ENCODE results near the gene ANKS1B.

Gene ANKS1B

DNA sequence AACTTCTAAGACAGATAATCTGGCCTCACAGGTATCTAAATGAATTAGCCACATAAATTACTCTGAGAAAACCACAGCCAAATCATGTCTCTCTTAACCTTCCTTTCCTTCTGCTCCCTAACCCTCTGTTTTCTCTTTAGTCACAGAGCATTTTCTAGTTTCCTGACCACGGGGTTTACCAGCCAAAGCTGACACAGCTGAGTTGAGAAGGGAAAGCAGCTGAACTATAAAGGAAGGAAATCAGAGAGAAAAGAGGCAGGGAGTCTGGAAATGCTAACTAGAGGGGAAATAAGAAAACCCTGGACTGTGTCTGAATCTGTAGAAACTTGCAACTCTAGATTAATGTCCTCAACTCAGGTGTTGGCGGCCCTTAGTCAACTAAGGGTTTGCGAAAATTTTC lies 24.4 kb downstream of the ANKS1B start:
- no peak for DNase-seq (ENCODE audit: low read depth in 3 of 3)

DNA sequence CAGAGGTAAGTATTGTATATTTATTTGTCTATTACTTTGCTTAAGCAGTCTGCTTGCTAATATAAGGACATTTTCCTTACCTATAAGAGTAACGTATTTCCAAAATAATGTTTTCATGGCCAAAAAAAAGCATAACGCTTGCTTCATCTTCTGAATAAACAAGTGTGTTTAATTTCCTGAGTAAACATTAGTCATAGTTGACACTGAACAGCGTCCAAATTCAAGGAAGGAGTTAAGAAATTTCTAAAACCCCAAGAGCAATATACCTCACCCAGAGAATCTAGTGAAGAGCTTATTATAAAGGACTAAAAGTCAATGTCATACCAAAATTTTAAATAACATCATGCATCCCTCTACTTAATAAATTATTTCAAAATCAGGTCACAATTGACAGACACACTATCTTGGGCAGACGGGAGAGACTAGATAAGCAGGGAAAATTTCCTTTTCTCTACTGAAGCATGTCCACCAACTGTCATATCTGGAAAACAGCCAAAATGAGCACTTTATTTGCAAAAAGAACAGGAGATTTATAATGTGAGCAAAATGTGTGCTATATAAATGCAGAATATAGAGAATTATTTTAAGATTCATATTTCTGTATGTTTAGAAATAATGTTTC lies 25.1 kb downstream of the ANKS1B start:
- no peak for DNase-seq (ENCODE audit: low read depth in 3 of 3)

DNA sequence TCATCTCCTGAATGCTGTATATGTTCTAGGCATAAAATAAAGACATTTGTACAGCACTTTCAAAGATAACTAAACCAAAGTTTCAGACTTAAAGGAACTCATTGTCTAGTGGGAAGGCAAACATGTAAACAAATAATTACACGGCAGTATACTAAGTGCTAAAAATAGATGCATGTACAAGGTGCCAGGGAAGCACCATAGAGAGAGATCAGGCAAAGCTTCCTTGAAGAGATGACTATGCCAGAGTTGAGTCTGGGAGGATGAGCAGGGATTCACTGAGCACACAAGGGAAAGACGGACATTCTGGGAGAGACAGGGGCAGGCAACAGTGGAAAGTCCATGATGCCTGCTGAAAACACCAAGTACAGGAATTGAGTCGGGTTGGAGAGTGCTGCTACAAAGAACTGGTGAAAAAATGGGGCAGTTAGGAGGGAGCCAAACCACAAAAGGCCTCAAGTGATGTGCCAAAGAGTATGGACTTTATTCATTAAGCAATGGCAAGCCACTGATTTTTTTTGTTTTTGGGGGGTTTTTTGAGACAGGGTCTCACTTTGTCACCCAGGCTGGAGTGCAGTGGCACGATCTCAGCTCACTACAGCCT lies 26.8 kb downstream of the ANKS1B start:
- no peak for DNase-seq (ENCODE audit: low read depth in 3 of 3)

DNA sequence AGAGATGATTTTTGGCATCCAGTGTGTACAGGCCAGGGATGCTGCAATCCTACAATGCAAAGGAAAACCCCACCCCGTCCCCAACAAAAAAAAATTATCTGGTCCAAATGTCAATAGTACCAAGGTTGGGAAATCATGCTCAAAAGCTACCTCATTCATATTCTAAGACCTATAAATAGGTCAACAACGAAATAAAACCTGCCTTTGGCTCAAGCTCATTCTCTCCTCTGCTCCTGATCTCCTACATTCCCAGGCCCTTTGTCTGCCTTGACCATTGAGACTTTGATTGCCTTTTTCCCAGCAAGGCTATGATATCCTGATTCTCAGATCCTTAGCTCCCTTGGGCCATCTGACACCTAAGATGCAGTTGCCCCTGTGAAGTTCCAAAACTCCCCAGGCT lies 30.0 kb downstream of the ANKS1B start:
- no peak for DNase-seq (ENCODE audit: low read depth in 3 of 3)

DNA sequence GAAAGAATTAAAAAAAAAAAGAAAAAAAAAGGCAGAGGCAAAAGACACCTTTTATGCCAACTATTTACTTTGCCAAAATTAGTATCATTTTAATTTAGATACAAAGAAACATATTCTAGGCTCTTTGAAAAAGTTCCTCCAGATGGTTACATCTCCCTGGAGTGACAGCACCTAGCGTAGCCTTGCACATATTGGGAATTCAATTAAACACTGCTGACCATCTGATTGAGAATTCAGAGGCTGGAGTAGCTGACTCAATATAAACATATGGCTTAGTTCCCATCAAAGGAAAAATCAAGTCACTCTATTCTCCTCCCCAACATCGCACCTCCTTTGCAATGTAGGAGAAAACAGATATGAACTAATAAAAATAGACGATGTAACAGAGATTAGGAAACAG lies 36.4 kb downstream of the ANKS1B start:
- no peak for DNase-seq (ENCODE audit: low read depth in 3 of 3)

DNA sequence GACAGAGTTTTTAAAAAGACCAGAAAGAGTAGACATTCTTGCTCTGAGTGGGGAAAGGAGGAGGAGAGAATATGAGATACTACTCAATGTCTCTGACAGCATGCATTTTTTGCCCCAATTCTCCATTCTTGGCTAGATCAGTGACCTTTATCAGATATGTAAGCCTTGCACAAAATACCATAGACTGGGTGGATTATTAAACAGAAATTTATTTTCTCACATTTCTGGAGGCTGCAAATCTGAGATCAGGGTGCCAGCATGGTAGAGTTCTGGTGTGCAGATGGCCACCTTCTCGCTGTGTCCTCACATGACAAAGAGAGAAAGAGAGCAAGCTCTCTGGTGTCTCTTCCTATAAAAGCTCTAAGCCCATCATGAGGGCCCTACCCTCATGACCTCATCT lies 38.6 kb downstream of the ANKS1B start:
- DNase-seq (ENCODE audit: low read depth in 3 of 3) = no peak

DNA sequence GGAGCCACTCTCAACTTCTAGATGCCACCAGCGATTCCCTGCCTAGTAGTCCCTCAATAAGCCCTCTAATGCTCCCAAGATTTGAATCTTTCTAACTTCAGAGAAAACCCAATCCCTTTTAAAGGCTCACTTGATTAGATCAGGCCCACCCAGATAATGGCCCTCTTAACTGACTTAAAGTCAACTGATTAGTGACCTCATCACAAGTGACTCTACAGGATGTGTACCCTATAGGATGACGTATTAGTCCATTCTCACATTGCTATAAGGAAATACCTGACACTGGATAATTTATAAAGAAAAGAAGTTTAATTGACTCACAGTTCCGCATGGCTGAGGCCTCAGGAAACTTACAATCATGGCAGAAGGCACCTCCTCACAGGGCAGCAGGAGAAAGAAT lies 49.1 kb downstream of the ANKS1B start:
- DNase-seq (ENCODE audit: low read depth in 3 of 3) = no peak

DNA sequence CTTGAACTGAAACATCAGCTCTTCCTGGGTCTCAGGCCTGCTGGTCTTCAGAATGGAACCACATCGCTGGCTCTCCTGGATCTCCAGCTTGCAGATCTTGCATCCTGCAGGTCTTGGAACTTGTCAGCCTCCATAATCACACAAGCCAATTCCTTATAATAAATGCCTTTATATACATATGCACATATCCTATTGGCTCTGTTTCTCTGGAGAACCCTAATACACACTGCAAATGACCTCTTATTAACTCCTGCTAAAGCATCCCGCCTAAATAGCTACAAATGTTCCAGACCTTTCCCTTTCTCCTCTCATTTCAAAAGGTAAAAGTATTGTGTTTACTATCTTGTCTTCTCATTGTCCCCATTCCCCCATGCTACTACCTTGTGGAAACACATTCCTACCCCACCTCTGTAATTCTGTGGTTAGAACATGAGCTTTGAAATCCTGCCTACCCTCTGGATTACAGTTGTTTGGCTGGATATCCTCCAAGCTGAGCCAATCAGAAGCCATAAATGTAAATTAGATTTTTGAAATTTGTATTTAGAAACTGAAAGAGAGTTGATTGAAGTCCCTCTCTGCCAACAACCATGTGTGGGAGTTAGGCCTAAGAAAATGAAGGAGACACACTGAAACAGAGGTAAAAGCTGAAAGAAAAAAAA lies 58.1 kb downstream of the ANKS1B start:
- DNase-seq (ENCODE audit: low read depth in 3 of 3) = no peak

DNA sequence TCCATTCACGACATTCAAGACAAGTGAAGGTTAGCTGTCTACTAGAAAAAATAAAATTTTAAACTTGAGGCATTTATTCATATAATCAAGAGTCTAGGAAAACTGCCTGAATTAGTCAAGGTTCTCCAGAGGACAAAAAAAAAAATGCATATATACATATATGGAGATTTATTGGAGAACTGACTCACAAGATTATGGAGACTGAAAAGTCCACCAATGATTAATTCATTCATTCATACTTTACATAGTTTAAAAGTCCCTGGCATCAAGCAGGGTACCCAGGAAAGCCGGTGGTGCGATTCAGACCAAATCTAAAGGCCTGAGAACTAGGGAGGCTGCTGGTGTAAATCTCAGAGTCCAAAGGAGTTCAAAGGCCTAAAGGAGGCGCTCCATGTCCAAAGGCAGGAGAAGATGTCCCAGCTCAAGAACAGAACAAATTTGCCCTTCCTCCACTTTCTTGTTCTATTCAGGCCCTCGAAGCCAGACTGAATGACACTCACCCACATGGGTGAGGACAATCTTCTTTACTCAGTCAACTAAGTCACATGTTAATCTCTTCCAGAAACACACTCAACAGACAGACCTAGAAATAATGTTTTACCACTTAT lies 64.3 kb downstream of the ANKS1B start:
- DNase-seq (ENCODE audit: low read depth in 3 of 3) = no peak

DNA sequence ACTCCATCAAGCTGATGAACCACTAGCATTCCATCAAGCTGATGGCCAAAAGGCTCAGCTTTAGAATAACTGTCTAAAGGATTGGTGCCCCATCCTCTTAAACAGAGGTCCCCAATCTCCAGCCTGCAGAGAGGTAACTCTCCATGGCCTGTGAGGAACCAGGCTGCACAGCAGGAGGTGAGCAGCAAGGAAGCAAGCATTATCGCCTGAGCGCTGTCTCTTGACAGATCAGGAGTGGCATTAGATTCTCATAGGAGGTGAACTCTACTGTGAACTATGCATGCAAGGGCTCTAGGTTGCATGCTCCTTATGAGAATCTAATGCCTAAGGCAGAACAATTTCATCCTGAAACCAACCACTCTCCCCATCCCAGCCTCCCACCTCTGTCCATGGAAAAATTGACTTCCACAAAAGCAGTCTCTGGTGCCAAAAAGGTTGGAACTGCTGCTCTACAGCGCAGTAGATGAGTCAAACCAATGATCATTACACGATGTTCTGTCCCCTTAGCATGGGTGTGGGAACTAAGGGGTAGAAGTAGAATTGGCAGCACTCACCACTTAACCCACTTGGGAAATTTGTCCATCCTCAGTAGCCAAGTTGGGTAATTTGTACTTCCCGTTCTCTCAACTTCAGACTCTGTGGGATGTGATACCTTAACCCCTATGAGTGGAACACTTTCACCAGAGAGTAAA lies 66.9 kb downstream of the ANKS1B start:
- no peak for DNase-seq (ENCODE audit: low read depth in 3 of 3)

DNA sequence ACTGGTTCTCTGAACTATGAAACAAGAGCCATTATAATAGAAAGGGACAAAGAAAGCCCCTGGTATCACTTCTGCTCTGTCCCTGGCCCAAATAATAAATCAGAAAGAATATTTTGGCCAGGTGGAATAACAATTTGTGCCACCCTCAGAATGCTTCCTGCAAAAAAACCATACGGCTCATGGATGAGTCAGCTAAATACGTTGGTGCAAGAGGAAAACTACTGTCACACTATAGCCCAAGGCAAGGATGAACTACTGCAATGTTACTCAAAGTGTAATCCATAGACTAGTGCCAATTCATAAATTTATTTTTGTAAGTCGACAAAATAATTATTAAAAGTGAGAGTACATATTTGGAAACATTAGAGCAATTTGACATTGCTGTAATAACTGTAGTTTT lies 68.2 kb downstream of the ANKS1B start:
- no peak for DNase-seq (ENCODE audit: low read depth in 3 of 3)

DNA sequence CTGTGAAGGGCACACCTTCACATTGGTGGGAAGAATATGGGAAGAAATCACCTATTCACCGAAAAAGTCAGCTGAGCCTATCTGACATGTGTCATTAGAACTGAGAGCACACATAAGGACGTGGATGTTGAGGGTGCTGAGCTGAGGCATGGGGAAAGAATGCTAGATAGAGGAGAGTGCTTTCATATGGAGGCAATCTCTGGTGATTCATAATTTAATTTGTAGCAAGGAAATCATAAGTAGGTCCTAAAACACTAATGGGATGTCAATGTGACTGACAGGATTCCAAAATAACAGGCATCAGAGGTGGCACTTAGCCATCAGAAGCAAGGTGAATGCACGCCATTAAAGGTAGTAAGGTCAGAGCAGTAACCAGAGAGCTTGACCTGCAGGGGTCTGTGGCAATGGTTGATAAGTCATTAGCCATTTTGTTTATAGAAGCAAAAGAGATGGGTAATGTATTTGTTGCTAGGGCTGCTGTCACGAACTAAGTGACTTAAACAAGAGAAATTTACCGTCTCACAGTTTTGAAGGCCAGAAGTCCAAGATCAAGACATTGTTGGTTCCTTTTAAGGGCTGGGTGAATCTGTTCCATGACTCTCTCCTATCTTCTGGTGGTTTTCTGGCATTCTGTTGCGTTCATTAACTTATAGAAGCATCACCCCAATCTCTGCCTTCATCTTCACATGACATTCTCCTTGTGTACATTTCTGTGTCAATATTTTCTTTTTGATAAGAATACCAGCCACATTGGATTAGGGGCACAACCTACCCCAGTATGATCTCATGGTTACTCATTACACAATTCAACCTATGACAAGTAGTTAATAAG lies 69.3 kb downstream of the ANKS1B start:
- DNase-seq (ENCODE audit: low read depth in 3 of 3) = no peak

DNA sequence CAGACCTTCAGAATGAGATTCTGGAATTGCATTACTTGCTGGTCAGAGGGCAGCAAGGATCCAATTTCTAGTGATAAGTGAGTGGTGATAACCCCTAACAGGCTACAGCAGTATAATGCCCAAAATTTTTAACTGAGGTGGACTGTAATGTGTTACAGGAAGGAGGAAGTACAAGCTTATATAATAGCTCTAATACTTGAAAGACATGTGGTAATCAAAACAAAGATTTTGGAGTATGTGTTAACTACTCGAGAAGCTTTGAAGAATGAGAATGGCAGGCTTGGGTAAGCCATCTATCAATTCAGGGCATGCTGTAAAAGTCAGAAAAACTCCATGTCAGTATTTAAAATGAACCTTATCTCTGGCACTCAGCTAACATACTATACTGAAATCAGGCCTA lies 70.5 kb downstream of the ANKS1B start:
- no peak for DNase-seq (ENCODE audit: low read depth in 3 of 3)

DNA sequence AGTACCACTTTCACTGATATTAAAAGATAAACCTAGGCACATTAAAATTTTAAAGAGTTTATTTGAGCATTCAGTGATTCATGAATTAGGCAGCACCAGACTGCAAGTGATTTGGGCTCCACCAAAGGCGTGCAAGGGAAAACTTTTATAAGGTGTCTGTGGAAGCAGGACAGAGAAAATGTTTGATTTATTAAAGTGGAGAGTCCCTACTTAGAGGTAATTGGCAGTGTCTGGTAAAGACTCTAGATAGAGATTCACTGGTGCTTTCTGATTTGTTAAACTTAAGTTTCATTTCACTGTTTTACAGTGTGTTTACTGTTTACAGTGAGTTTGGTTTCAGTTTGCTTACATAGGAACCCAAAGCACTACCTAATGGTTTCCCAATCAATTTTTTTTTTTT lies 72.8 kb downstream of the ANKS1B start:
- no peak for DNase-seq (ENCODE audit: low read depth in 3 of 3)

DNA sequence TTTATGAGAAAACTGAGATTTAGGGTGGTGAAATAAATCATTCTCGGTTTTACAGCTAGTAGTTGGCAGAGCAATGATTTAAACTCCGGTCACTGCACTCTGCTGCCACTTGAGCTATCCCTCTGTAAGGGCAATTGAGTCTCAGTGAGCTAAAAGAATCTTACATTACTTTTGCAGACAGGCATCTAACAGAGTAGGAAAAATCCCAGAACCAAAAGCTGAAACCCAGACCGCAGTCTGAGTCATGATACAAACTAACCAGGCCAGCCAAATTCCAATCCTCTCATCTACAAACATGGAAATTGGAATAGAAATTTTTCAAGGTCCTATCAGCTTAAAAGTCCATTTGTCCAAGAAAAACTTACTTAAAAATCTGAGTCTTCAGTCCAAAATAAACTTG lies 73.7 kb downstream of the ANKS1B start:
- no peak for DNase-seq (ENCODE audit: low read depth in 3 of 3)

DNA sequence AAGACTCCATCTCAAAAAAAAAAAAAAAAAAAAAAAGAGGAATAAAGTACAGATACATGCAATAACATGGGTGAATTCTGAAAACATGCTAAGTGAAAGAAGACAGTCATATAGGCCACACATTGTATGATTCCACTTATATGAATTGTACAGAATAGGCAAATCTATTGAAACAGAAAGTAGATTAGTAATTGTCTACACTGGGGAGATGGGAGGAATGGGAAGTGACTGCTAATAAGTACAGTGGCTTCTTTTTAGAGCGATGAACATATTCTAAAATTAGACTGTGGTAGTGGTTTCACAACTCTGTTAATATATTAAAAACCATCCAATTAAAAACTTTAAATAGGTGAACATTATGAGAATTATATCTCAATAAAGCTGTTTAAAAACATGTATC lies 74.4 kb downstream of the ANKS1B start:
- no peak for DNase-seq (ENCODE audit: low read depth in 3 of 3)

DNA sequence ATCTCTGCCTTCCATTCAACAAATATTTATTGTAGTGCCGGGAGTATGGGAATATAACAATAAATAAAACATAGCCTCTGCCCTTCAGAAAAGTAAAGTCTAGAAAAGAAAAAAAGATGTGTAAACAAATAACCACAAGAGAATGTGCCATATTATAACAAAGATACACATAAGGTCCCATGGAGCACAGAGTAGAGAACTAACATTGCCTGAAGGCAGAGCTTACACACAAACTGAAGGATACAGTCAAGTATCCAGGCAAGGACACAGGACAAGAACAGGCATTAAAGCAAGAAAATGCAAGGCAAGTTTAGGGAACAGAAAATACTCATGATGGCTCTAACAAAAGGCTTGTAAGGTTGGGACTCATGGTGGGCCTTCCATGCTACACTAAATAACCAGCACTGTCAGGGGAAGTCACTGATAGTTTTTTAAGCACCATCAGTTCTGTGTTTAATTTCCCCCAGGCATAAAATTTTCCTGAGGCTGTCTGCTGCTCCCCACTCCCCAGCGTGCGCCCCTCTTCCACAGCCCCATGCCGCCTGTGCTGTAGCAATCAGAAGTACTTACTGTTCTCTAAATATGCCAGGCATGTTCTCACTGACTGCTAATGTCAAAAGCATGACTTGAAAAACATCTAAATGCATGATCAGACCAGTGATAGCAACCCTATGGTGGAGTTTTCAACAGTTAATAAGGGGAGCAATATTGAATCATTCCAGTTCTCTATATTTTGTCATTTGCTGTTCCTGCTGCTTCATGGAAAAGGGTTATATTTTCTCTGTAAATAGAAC lies 77.8 kb downstream of the ANKS1B start:
- DNase-seq (ENCODE audit: low read depth in 3 of 3) = no peak

DNA sequence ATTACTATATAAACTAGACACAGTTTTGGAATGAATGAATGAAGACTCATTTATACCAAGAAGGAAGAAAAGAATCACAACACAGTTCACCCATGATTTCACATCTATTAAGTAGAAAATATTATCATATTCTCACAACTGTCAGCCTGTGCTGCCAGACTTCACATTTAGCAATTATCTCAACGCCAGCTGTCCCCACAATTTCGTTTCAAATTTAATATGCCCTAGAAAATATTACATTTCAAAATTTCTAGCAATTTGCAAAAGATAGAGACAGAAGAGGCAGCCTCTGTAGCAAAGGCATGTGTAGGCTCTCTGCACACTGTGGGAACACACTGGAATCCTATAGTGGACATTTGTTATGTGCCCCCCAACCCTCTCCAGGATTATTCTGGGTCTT lies 83.6 kb downstream of the ANKS1B start:
- no peak for DNase-seq (ENCODE audit: low read depth in 3 of 3)

DNA sequence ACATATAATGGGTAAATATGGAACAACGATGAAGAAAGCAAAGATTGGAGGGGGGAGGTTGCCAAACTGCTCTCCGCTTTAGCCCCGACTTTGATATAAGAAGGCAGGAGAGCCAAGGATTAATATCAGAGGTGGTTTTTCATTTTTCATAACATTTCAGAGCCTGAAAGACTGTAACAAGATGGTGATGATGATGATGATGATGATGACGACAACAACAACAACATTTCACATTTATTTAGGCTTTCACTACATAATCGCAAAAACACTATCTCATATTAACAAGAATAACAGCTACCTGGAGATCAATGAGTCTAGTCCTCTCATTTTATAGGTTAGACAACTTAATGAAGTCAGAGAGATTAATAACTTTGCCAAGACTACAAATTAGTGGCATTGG lies 86.1 kb downstream of the ANKS1B start:
- DNase-seq (ENCODE audit: low read depth in 3 of 3) = no peak

DNA sequence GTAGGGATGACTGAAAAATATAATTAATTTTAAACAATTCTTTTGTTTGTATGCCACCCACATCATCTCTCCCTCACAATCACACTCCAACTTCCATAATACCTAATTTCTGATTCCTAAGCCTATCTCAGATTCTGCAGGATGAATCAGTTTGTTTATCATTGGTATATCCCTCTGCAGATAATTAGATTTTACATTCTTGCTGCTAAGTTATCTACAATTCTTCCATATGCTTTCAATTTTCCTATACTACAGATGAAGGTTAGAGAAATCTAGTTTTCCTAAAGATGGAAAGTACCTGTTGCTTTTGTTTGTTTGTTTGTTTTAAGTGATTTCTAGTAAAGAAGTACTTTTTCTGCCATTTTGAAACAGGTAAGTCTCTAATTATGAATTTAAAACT lies 105.3 kb downstream of the ANKS1B start:
- DNase-seq (ENCODE audit: low read depth in 3 of 3) = no peak

DNA sequence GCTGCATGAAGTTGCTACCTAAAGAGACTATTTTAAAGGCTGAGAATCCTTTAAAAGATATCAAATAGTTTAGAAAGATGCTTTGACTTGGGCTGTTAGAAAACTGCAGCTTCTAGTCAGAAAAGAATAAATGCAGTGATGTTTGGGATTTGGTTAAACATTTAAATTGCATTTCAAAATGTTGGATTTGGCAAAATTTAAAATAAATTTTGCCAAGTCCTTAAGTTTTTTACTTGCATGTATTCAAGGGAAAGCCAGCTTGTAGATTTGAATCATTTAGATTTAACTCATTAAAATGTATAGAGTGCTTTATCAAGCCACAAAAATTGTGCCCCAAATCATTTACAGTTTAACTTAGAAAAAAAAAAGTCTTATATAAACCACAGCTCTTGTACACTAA lies 109.7 kb downstream of the ANKS1B start:
- no peak for DNase-seq (ENCODE audit: low read depth in 3 of 3)

Data from stimulated activated CD4-positive, alpha-beta T cell treated with anti-CD3 and anti-CD28 coated beads, TNF-alpha, amount 100 ng/mL, for 4 hours (primary cell).